WI38 (cell line): ENCODE data around the gene PGAM4.

Experiments
- H3K4me3 ChIP-seq: 2 replicates; pipeline ENCODE4 v1.5.1; 2011; ENCODE audit warnings: low read depth, mild to moderate bottlenecking, control low read depth, low read length
- TF ChIP-seq, protein P1 (sequence below): IDR thresholded peaks from 2 replicates; pipeline ENCODE4 v1.5.1; 2012; ENCODE audit warnings: low read depth, mild to moderate bottlenecking, control low read depth, low read length

PGAM4 gene

DNA sequence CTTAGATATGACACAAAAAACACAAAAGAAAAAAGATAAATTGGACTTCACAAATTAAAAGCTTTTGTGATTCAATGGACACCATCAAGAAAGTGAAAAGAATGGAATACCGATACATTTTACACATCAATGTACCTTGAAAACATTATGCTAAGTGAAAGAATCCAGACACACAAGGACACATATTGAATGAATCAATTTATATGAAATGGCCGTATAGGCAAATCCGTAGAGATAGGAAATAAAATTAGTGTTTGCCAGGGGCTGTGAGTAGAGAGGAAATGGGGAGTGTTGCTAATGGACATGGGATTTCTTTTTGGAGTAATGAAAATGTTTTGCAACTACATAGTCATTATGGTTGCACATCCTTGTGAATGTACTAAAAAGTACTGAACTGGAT lies 3.1 kb downstream of the PGAM4 start:
- H3K4me3 ChIP-seq = no peak overlapping the region
- TF ChIP-seq, protein P1, sequence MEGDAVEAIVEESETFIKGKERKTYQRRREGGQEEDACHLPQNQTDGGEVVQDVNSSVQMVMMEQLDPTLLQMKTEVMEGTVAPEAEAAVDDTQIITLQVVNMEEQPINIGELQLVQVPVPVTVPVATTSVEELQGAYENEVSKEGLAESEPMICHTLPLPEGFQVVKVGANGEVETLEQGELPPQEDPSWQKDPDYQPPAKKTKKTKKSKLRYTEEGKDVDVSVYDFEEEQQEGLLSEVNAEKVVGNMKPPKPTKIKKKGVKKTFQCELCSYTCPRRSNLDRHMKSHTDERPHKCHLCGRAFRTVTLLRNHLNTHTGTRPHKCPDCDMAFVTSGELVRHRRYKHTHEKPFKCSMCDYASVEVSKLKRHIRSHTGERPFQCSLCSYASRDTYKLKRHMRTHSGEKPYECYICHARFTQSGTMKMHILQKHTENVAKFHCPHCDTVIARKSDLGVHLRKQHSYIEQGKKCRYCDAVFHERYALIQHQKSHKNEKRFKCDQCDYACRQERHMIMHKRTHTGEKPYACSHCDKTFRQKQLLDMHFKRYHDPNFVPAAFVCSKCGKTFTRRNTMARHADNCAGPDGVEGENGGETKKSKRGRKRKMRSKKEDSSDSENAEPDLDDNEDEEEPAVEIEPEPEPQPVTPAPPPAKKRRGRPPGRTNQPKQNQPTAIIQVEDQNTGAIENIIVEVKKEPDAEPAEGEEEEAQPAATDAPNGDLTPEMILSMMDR = no peak

DNA sequence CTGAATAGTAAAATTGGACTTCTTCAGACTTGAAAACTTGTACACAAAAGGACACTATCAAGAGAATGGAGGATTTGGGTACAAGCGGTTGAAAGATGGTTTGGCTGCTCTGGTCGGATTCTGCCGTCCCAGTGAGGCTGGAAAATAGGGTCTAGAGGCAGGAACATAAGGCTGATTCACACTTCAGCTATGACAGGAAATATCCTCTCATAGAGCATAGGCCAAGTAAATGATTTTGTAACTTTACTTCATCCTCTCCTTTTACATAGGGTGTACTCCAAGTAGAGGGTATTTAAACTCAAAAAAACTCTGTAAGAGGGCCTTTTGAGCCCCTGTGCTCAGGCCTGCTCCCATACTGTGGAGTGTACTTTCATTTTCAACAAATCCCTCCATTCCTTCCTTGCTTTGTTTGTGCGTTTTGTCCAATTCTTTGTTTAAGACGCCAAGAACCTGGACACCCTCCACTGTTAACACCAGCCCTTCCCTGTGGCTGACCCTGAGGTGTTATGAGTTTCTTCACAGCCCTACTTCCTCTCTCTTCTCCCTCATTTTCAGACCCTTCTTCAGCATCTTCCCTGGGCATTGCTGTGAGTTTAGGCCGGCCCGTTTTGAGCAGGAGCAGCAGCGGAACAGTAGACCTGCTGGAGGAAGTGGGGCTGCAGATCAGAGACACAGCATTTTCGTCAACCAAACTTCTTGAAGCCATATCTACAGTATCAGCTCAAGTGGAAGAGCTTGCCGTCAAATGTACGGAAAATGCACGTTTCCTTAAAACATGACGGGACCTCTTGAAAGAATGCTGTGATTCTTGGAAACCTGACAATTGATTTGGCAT lies 7.2 kb downstream of the PGAM4 start:
- H3K4me3 ChIP-seq = no peak overlapping the region
- TF ChIP-seq, protein P1 = no peak

DNA sequence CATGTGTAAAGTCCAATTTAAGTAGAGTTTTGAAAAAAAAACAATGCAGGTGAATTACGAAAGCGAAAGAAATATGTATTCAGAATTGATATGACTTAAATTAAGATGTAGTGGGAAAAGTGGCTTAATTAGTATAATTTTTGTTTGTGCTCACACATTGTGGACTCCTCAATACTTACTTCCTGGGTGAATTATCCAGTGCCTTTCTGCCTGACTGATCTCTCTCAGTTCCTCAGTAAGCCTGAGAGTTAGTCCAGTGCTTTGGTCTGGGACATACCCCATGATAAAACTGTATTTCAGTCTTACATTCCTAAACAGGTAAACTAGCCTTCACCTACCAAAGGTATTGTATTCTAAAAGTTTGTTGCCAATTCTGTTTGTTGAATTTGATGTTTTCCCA lies 8.4 kb downstream of the PGAM4 start:
- H3K4me3 ChIP-seq = no peak overlapping the region
- TF ChIP-seq, protein P1 = no peak

DNA sequence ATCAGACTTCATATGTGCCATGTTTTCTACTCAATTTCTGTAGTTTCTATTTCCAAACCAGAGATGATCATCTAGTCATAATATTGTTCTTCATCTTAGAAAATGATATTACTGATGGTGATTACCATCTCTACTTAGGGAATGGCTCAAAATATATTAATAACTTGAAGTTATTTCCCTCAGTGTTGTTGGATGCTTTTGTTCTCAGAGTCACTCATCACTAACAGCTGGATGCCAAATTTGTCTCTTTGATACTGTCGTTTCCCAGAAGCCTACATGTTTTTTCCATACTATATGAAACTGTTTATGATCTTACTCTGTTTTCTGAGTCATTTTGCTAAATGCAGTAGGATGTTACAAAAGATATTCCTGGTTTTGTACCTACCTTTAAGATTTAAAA lies 8.9 kb downstream of the PGAM4 start:
- TF ChIP-seq, protein P1 = no peak
- H3K4me3 ChIP-seq = no peak overlapping the region

DNA sequence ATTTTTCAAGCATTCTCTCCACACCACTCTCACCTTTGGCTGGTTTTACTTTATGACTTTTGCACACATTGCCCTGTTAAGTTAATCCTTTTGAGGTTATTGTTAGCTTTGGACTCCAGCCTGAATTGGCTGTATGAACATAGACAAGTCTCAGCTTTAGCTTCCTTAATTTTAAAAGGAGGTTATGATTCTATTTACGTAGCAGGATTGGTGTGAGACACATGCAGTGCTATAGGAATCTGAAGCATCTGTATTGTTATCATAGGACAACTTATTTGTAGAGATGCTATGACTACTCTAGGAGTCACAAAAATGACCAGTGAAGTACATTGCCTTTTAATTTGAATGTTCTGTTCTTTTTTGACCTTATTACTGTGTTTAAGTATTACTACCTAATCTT lies 15.7 kb downstream of the PGAM4 start:
- TF ChIP-seq, protein P1 = no peak
- no peak overlapping the region for H3K4me3 ChIP-seq

DNA sequence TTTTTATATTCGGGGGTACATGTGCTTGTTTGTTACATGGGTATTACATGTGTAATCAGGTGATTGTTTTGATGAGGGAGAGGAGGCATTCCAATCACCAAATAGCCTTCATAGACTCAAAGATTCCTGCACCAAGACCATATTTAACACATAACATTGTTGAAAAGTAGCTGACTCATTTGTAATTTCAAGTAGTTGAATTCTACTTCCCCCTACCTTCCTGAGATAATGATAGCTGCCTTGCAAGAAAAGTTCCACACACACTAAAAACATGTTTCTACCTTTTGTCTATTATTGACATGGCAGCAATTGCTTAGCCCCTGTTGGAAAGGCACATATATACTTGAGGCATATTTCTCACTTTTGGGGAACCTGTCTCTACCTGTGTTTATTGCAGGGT lies 16.1 kb downstream of the PGAM4 start:
- no peak overlapping the region for H3K4me3 ChIP-seq
- TF ChIP-seq, protein P1 = no peak

DNA sequence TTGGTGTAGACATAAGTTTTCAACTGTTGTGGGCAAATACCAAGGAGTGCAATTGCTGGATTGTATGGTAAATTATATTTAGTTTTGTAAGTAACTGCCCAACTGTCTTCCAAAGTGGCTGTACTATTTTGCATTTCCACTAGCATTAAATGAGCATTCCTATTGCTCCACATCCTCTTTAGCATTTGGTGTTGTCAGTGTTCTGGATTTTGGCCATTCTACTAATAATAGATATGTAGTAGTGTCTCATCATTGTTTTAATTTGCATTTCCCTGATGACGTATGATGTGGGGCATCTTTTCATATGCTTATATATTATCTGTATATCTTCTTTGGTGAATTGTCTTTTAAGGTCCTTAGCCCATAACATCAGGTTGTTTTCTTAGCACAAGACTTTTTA lies 17.3 kb downstream of the PGAM4 start:
- TF ChIP-seq, protein P1 = no peak
- H3K4me3 ChIP-seq = no peak overlapping the region
